Thyroid gland (tissue), 4 donors: ENCODE data around the gene CDK8.

Experiments used
- CTCF ChIP-seq, 6 experiments: fragments of 200-600 bp in 3 of 6; fragments of 450-650 bp in 3 of 6; sonication (generic) in 3 of 6; IDR thresholded peaks; one replicate each; pipeline ENCODE4 v1.5.1; 2016 to 2019; ENCODE audit warnings: antibody characterized with exemption in 6 of 6, mild to moderate bottlenecking in 2 of 6, inconsistent platforms in 1 of 6, moderate library complexity in 1 of 6
- POLR2A ChIP-seq, 2 donors: fragments of 450-650 bp; IDR thresholded peaks; one replicate each; pipeline ENCODE4 v1.6.1; 2017; ENCODE audit warnings: antibody characterized with exemption in 2 of 2, mild to moderate bottlenecking in 2 of 2, moderate library complexity in 1 of 2

GRCh38 chr13:26382366-26382765 lies 128.4 kb downstream of the CDK8 start:
- TF ChIP-seq CTCF (IDR thresholded peaks at IDR 0.05) = no peak
- no peak for TF ChIP-seq POLR2A (IDR thresholded peaks at IDR 0.05)
